Thyroid gland (tissue), 4 donors: ENCODE measurements around the gene KIF17. TPM values are rescaled to one million over a fixed set of nuclear protein-coding genes. Genes with fewer than 3 reads are reported as not detected.
A peak's percentile ranks its signal among the peaks of the same experiment; 100 is the strongest.

Source experiments
- DNase-seq, 2 donors: peaks; one replicate each; pipeline ENCODE4 v3.0.0-alpha.2; 2019
- H3K27ac ChIP-seq, 3 donors: fragments of 200-600 bp; sonication (generic); 1 replicate in 2 of 3; 2 replicates in 1 of 3; pipeline ENCODE4 v1.5.1; 2016 to 2019; ENCODE audit warnings: mild to moderate bottlenecking in 1 of 3, moderate library complexity in 1 of 3
- H3K27me3 ChIP-seq: fragments of 200-600 bp; sonication (generic); one replicate; pipeline ENCODE4 v1.5.1; 2019
- H3K36me3 ChIP-seq, 2 donors: fragments of 200-600 bp; sonication (generic); one replicate each; pipeline ENCODE4 v1.5.1; 2016 to 2019
- H3K4me1 ChIP-seq, 2 donors: fragments of 200-600 bp; sonication (generic); one replicate each; pipeline ENCODE4 v1.5.1; 2017 to 2019
- H3K4me3 ChIP-seq, 3 donors: fragments of 200-600 bp; sonication (generic); replicated peaks in 1 of 3; 1 replicate in 2 of 3; 2 replicates in 1 of 3; pipeline ENCODE4 v1.5.1; 2016; ENCODE audit warnings: mild to moderate bottlenecking in 1 of 3
- H3K9me3 ChIP-seq: fragments of 200-600 bp; sonication (generic); one replicate; pipeline ENCODE4 v1.5.1; 2017
- POLR2A ChIP-seq, 2 donors: fragments of 450-650 bp; IDR thresholded peaks; one replicate each; pipeline ENCODE4 v1.6.1; 2017; ENCODE audit warnings: antibody characterized with exemption in 2 of 2, mild to moderate bottlenecking in 2 of 2, moderate library complexity in 1 of 2
- WGBS, 2 donors: methylation state at CpG; one replicate each; pipeline ENCODE4 v1.1.5; 2017; 5-methylcytosine and 5-hydroxymethylcytosine counted together
- intact Hi-C: fragments of 100-400 bp; cut with DNase I; formaldehyde crosslinking; loops from one replicate; pipeline ENCODE4 v1.15.1; 2023
- total RNA-seq, 4 donors: library from RNA; depleted of rRNA; stranded (reverse); fragments of >200 nt; gene quantifications; one replicate each; pipeline ENCODE4 v1.2.3, GENCODE V29; 2016
- TF ChIP-seq, protein P1 (sequence below), 6 experiments: fragments of 200-600 bp in 3 of 6; fragments of 450-650 bp in 3 of 6; sonication (generic) in 3 of 6; IDR thresholded peaks; one replicate each; pipeline ENCODE4 v1.5.1; 2016 to 2019; ENCODE audit warnings: antibody characterized with exemption in 6 of 6, mild to moderate bottlenecking in 2 of 6, inconsistent platforms in 1 of 6, moderate library complexity in 1 of 6

The KIF17 gene
- total RNA-seq, 4 donors from 2014 or later = 7.5 to 11.5 (median 8.6) TPM

DNA sequence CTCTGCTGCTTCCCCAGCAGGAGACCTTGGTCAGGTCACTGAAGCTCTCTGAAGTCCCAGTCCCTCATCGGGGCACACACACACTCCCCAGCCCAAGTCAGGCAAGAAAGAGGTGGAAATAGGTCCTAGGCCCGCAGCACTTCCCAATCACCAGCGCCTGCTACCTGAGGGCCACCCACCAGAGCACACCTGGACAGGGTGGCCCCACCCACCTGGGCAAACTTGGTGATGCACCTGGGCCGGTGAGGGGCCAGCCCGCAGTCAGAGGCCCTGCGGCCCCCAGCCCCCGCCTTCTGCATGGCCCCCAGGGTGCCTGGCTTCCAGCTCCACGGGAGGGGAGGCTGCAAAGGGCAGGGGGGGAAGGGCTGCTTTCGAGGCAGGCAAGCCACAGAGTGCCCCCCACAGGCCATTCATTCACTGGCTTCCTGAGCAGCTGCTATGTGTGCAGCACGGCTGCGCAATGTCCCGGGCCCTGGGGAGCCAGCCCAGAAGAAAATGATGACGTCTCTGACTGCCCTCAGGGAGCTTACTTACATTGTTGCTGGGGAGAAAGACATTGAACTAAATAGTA lies 10.0 kb upstream of the KIF17 start:
- Histone ChIP-seq H3K27ac (no peak overlapping the region), H3K27me3 (no peaks in the 10 kb centered on the region), H3K4me3 (no peak overlapping the region), H3K36me3 (no peaks in the 10 kb centered on the region), H3K4me1 (peaks cover 11 to 13% of the 10 kb centered on the region in 2 donors), H3K9me3 (no peaks in the 10 kb centered on the region)
- TF ChIP-seq, protein P1, sequence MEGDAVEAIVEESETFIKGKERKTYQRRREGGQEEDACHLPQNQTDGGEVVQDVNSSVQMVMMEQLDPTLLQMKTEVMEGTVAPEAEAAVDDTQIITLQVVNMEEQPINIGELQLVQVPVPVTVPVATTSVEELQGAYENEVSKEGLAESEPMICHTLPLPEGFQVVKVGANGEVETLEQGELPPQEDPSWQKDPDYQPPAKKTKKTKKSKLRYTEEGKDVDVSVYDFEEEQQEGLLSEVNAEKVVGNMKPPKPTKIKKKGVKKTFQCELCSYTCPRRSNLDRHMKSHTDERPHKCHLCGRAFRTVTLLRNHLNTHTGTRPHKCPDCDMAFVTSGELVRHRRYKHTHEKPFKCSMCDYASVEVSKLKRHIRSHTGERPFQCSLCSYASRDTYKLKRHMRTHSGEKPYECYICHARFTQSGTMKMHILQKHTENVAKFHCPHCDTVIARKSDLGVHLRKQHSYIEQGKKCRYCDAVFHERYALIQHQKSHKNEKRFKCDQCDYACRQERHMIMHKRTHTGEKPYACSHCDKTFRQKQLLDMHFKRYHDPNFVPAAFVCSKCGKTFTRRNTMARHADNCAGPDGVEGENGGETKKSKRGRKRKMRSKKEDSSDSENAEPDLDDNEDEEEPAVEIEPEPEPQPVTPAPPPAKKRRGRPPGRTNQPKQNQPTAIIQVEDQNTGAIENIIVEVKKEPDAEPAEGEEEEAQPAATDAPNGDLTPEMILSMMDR (IDR thresholded peaks at IDR 0.05) = no peak
- TF ChIP-seq POLR2A (IDR thresholded peaks at IDR 0.05) = no peak
- intact Hi-C loops = no loop called here
- DNase-seq = no peak
- WGBS, 2 donors = 40 to 49% methylated on average over 5 to 6 of the region's 13 CpGs

GRCh38 chr1:20726932-20727745 lies 9.3 kb upstream of the KIF17 start:
- intact Hi-C loops = no loop called here
- Histone ChIP-seq H3K9me3 (no peaks in the 10 kb centered on the region), H3K4me3 (no peak overlapping the region), H3K36me3 (no peaks in the 10 kb centered on the region), H3K27ac (no peak overlapping the region), H3K4me1 (peaks cover 4 to 6% of the 10 kb centered on the region in 2 donors), H3K27me3 (no peaks in the 10 kb centered on the region)
- DNase-seq = no peak
- no peak for TF ChIP-seq POLR2A (IDR thresholded peaks at IDR 0.05)
- TF ChIP-seq, protein P1 (IDR thresholded peaks at IDR 0.05) = no peak
- WGBS, 2 donors = 89 to 94% methylated on average over 10 to 14 of the region's 17 CpGs

DNA sequence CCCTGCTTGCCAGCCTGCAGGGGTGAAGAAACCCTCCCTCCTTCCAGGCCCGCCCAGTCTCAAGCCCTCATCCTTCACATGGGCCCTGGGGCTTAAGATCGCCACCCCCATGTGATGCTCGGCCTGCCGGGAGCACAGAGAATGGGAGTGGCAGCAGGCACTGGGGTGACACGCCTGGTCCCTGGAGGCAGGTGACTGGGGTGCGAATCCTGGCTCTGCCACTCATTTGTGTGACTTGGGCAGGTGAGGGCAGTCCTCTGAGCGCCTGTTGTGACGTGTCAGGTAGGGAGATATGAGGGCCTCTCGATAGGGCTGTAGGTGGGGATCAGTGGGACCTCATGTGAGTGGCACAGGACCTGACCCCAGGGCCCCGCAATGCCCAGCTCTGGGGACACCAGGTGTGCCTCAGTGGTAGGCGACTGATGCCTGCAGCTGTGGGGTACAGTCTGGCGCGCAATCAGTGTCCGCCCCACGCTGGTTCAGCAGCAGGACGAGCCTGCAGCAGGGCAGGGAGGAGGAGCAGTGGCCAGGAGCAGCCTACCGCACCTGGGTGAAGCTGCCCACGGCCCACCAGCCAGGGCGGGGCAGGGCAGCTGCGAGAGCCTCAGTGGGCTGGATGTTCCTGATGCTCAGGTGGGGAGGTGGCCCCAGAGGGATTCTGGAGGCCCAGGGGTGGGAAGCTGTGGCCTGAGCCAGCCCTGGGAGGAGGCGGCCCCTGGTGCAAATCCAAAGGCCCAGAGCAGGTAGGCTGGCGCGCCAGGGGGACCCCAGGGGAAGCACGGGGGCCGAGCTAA lies 8.5 kb upstream of the KIF17 start:
- WGBS, 2 donors = 88 to 92% methylated on average over 15 to 17 of the region's 25 CpGs
- Histone ChIP-seq H3K27me3 (no peaks in the 10 kb centered on the region), H3K36me3 (no peaks in the 10 kb centered on the region), H3K4me1 (peaks cover under 1 to 1% of the 10 kb centered on the region in 2 donors), H3K4me3 (no peak overlapping the region), H3K27ac (no peak overlapping the region), H3K9me3 (no peaks in the 10 kb centered on the region)
- intact Hi-C loops = no loop called here
- DNase-seq = no peak
- TF ChIP-seq POLR2A (IDR thresholded peaks at IDR 0.05) = no peak
- TF ChIP-seq, protein P1 (IDR thresholded peaks at IDR 0.05) = no peak

DNA sequence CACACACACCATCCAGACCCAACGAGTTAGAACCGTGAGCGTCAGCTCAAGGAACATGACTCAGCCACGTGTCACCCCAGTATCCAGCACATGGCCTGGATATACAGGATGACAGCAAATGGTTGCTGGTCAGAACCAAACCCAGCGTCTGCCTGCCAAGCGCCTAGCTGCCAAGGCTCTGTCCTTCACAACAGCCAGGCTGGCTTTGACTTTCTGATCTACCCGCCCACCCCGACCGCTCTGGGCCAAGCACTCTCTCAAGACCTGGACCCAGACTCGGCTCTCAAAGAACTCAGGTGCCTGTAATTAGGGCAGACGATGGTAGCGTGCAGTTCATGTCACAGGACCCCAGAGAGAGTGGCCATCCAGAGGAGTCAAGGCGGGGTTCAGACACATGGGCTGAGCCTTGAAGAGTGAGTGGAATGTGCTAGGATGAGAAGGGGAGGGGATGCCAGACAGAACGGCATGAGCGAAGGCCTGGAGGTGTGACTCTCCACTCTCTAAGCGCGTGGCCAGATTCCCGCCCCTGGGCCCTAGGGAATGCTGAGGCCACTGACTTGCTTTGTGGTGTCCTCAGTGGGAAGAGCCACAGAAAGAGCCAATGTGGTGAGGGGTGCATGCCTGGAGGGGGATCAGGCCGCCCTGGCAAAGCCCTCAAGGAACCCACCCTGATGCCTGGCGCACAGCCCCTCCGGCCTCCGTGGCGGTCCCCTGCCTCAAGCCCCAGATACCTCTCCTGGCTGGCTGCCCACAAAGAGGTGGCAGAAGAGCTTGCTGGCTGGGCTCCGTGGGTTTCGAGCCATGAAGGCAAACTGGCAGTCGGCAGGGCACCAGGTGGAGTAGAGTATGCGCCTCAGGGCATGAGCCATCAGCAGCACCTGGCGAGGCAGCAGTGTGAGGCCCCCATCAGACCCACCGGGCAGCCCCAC lies 7.6 kb upstream of the KIF17 start:
- Histone ChIP-seq H3K27me3 (no peaks in the 10 kb centered on the region), H3K4me1 (no peaks in the 10 kb centered on the region), H3K9me3 (no peaks in the 10 kb centered on the region), H3K4me3 (no peak overlapping the region), H3K36me3 (no peaks in the 10 kb centered on the region), H3K27ac (no peak overlapping the region)
- no peak for TF ChIP-seq POLR2A (IDR thresholded peaks at IDR 0.05)
- TF ChIP-seq, protein P1 (IDR thresholded peaks at IDR 0.05) = no peak
- 67 to 71% methylated on average over 16 to 26 of the region's 29 CpGs for WGBS, 2 donors
- intact Hi-C loops = no loop called here
- DNase-seq = peak; percentile 48
